Fibroblast of skin of left biceps (primary cell): ENCODE results near the gene ENTHD1.
A peak's percentile ranks its signal among the peaks of the same experiment; 100 is the strongest.
"Not testable (repeated sequence)": the region's sequence is repeated elsewhere in the genome, so short reads cannot be mapped to it uniquely, and the experiment has no call there.

Experiments used
- DNase-seq, 2 experiments: peaks; one replicate each; pipeline ENCODE4 v3.0.0-alpha.2; 2013; ENCODE audit warnings: low read depth in 2 of 2

The ENTHD1 gene

DNA sequence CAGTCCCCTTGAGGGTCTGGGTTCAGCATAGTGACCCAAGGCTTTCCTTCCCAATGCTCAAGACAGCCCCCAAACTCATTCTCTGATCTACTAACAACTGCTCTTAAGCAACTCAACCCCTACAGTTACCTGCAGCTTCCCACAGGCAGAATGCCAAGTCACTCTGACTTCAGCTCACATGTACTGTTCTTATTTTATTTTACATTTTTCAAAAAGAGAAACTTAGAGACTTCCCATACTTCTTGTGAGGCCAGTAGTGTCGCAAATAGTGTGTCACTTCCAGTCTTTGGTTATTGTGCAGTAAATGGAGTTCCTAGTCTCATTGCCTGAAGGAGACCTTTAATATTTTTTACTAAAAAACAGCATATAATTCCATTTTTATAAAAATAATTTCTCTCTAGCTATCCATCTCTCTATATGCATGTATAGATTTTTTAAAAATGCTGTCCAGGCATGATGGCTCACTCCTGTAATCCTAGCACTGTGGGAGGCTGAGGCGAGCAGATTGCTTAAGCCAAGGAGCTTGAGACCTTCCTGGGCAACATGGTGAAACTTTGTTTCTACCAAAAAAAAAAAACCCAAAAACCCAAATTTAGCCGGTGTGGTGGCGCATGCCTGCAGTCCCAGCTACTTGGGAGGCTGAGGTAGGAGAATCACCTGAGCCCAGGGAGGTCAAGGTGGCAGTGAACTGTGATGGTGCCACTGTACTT is 41.8 kb downstream of the ENTHD1 start:
- no peak for DNase-seq

DNA sequence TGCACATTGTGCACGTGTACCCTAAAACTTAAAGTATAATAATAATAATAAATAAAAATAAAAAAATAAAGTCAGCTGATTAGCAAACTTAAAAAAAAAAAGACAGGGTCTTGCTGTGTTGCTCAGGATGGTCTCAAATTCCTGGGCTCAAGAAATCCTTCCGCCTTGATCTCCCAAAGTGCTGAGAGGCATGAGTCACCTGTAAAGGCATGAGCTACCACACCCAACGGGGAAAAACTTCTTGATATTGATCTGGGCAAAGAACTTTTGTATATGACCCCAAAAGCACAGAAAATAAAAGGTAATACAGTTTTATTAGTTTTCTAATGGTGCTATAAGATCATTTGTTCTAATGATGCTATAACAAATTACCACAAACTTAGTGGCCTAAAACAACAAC is 46.1 kb downstream of the ENTHD1 start:
- DNase-seq, result no peak

DNA sequence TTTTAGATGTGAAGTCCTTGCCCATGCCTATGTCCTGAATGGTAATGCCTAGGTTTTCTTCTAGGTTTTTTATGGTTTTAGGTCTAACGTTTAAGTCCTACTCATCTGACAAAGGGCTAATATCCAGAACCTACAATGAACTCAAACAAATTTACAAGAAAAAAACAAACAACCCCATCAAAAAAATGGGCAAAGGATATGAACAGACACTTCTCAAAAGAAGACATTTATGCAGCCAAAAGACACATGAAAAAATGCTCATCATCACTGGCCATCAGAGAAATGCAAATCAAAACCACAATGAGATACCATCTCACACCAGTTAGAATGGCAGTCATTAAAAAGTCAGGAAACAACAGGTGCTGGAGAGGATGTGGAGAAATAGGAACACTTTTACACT is 47.0 kb downstream of the ENTHD1 start:
- not testable (repeated sequence) for DNase-seq

DNA sequence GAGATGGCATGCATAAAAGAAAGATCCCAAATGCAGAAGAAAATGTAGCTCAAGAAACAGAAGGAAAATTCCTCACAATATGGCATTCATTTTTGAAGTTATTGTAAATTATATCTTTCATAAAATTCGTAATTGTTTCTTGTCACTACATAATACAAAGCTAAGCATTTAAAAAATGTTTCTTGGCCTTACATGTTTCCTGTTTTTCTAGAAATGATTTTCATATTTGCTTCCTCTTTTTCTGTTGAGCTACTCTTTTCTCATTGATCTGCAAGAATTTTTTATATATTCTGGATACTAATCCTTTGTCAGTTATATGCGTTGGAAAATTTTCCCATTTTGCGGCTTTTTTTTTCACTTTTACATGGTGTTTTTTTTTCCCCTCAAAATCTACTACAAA is 48.0 kb downstream of the ENTHD1 start:
- no peak for DNase-seq

DNA sequence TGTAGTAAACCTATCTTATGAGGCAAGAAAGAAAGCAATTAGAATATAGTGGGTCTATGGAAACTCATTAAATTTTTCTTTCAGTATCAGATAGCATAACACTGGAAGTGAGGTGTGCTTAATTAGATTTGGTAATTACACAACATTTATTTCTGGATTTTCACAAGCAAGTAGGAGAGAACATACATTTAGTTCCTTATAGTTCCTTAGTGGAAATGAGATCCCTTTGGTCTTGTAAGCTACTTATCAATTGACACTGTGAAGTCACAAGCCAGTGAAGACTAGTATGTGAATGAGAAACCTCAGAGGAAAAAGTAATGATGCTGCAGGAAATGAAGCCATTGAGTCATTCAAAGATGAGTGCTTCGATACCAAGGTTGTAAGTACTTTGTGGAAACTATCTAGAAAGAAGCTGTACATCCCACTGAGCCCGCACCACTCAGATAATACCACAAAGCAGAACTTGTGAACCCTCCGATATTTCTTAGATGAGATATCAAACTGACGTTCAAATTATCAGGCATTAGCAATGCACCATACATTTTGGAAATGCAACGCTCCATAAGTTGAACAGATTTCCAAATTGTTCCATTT is 53.5 kb downstream of the ENTHD1 start:
- DNase-seq, result no peak

DNA sequence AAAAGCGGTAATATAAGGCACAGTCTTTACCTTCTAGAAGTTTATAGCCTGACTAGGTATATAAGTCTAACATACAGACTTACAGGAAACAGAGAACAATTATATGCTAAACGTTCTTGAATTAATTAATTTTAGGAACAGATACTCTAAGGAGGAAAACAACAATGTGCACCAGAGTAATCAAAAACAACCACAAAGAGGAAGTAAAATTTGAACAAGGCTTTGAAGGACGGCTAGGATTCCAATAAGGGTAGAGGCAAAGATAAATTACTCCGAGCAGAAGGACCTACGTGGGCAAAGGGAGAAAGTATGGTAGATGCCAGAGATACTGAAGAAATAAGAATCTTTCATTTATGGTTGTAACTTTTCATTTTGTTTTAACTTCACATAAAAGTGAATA is 54.4 kb downstream of the ENTHD1 start:
- no peak for DNase-seq

DNA sequence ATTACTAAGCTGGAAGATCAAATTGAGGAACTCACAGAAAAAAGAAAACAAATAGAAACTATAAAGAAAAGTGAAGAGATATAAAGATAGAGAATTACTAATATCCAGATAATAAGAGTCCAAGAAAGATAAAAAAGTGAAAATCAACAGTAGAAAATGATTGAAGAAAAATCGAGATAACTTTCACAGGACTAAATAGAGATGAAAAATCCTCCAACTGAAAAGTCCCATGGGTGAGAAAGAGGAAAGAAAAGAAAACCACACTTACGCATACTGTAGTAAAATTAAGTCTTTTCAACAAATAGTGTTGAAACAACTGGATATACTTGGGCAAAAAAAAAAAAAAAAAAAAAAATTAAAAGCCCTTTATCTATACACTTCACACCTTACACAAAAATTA is 60.0 kb downstream of the ENTHD1 start:
- no peak for DNase-seq

DNA sequence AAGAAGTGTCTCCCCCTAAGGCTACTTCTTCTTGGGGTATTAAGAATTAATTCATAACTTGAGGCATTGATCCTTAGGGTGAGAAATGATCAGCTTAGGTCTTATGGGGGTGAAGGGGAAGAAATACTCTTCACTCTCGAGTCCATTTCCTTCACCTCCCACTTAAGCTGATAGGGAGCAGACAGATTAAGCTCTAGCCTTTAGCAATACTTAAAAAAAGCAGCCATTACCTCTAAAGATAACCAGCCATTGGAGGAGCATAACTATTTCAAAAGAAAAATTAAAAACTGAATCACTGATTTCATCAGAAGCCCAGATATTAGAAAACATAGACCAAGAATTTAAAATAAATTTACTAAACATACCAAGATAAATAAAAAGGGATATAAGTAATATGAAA is 60.5 kb downstream of the ENTHD1 start:
- DNase-seq, result no peak

DNA sequence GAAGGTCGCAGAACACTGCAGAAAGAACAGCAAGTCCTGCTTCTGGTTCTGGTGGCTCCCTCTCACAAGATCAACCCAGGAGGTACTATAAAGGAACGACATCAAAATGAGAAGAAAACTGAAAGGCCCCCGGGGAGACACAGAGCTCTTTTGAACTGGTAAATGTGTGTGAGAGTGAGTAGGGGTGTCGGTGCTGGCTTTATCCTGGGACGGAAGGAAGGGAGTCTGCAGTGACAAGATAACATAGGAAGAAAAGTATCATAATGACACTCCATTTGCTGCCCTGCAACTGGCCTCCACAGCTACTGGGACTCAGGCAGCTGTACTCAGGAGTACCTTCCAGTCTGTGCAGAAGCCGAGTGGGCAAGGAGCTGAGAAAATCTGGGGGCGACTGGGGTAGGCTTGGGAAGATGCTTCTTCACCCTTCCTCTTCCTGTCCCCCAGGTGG is 60.9 kb downstream of the ENTHD1 start:
- no peak for DNase-seq

DNA sequence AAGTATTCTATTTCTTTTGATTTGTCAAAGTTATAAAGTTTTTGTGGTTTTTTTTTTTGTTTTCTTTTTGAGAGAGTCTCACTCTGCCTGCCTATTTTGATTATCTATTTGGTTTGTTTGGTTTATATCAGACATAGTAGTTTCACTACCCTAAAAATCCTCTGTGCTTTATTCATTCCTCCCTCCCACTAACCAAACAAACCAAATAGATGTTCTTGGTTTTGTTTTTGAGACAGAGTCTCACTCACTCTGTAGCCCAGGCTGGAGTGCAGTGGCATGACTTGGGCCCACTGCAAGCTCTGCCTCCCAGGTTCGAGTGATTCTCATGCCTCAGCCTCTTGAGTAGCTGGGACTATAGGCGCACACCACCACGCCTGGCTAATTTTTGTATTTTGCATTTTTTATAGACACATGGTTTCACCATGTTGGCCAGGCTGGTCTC is 67.9 kb downstream of the ENTHD1 start:
- DNase-seq, result no peak

DNA sequence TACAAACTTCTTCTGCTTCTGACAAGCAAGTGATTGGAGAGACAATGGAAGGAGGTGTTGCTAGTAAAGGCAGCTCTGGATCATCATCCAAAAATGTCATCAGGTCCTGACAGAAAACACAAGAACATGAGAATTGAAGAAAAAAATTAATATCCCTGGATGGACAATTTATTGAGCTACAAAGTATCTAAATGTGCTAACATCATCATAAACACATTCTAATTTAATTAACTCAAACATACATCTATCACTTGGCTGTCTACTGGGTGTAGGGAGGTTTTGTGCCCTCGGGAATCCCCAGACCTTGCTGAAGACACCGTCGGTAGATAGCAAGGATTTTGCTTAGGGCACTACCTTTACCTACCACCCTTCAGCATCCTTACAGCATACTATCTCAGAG is 72.6 kb downstream of the ENTHD1 start:
- no peak for DNase-seq

DNA sequence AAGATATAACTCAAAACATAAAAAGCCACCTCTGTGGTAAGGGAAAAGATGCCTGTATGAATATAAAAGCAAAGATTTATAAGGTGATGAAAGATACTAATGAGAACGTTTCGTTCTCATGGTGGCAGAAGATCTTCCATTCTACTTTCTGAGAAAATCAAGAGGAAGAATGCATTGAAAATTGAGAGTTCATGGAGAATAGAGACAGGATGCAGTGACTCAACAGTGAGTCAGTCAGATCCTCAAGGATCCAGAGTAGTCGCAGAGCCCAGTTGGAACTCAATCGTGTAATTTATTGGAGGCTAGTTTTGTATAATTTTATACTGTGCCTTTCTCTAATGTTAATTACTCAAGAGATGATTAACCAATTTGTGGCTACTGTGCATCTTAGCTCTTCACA is 73.3 kb downstream of the ENTHD1 start:
- peak; percentile 72 to 79 for DNase-seq

DNA sequence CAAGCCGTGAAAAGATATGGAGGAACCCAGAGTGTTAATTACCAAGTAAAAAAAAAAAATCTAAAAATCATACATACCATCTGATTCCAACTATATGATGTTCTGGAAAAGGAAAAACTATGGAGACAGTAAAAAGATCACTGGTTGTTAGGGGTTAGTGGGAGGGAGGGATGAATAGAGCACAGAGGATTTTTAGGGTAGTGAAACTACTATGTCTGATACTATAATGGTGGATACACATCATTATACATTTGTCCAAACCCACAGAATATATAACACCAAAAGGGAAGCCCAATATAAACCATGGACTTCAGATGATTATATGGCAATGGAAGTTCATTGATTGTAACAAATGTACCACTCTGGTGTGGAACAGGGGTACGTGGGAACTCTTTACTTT is 74.1 kb downstream of the ENTHD1 start:
- no peak for DNase-seq

DNA sequence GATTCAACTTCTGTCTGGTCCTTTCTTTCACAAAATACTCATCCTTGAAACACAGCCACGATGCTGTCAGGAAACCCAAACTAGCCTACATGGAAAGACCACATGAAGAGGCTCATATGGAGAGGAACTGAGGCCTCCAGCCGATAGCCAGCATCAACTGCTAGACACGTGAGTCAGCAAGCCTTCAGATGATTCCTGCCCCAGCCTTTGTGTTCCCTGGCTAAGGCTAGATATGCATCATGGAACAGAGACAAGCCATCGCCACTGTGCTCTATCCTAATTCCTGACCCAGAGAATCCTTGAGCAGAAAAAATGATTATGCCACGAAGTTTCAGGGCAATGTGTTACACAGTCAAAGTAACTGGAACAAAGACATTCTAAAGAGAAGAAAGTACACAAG is 75.5 kb downstream of the ENTHD1 start:
- peak; percentile 32 to 37 for DNase-seq

DNA sequence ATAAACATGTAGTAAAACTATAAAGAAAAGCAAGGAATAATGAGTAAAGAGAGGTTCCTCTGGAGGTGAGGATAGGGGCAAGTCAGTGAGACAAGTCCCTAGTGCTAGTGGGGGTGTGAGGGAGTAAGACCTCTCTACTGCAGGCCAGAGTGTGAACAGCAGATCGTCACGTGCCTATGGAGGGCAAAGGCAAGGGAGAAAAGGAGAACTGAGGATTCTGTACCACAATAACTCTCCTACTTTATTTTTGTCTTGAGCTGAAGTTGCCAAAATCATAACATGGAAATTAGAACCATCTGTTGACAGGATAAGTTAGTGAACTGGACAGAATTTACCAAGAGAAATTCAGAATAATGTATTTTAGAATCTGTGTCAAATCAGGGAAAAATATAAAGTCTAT is 77.6 kb downstream of the ENTHD1 start:
- DNase-seq, result no peak

DNA sequence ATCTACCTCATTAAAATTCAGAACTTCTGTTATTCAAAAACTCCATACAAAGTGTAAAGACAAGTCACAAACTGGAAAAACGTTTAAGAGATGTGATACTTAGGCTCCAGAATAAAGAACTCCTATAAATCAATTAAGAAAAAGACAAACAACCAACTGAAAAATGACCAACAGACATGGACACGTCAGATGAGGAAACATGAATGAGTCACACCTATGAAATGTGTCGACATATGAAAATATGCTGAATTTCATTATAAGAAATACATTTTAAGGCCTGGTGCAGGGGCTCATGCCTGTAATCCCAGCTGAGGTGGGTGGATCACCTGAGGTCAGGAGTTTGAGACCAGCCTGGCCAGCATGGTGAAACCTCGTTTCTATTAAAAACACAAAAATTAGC is 78.7 kb downstream of the ENTHD1 start:
- DNase-seq, result no peak

DNA sequence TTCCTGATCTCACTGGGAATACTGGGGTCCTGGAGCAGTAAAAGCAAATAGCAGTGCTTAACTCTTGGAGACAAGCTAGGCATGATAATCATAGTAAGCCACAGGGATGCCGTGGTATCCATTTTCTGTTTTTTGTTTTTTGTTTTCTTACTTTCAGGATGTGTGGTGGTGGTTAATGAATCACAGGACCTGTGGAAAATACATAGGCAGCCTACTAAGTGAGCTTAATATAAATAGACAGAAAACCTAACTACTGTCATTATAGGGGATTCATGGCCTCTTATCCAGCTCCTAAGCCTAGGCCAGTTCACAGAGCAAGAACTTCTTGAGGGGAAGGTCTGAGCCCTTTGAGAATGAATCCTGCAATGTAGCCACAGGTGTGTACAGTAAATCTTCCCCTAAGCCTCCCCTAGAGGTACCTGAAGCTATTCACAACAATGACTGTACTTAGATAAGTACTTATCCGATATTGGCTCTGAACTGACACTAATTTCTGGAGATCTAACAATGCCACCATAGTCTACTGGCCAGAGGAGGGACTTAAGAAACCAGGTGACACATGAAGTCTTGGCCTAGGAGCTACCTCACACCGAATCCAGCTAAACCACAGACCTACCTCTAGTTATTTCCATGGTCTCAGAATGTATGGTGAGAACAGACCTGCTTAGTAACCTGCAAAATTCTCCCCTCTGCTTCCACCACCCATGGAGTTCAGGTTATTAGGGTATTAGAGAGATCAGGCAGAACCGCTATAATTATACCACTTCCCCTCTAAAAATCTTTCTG is 83.6 kb downstream of the ENTHD1 start:
- DNase-seq, result no peak

DNA sequence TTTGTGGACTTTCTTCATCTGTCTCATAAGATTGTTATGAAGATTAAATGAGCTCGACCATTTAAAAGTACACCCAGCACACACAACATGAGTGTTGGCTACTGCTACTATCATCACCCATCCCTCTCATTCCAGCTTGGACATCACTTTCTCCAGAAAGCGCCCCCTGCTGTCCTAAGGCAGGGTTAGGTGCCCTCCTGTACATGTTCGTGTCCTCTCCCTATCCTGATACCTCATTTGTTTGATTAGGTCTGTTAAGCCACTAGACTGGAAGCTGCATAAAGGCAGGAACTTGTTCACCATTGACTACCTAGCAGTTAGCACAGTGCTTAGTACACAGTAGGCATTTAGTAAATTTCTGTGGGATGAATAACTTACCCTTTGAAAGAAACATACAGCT is 85.5 kb downstream of the ENTHD1 start:
- DNase-seq, result no peak

DNA sequence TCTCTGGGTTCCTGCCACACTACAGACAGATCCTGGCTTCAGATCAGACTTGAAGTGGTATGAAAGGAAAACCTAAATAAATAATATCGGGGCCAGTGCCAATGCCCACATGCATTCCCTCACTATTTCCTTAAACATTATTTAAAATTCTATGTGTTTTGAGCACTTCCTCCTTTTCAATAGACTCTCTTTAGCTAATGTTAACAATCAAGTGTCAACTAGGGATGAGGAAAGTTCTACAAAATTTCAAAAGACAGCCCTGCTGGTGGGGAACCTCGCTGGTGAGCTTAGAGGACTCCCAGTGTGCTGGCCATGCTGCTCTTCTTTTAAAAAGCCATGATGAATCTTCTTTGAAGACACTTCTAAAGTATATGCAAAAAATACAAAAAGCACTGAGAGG is 87.5 kb downstream of the ENTHD1 start:
- DNase-seq, result no peak

DNA sequence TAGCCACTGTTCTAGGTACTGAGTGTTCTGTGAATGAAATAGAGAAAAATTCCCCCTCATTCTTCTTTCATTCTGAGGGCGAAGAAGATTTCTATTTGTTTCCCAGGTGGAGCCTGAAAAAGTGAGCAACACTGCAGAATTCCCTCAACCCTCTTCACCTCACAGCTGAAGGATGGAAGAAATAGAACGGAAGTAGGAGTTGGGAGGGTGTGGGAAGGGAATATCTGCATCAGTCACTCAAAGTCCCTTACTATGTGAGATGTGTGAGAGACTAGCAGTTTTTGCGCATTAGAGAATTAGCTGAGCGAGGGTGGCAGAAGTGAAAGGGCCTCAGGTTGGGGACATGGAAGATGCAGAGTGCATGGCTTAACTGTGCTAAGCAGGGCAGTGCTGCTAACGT is 88.4 kb downstream of the ENTHD1 start:
- no peak for DNase-seq

DNA sequence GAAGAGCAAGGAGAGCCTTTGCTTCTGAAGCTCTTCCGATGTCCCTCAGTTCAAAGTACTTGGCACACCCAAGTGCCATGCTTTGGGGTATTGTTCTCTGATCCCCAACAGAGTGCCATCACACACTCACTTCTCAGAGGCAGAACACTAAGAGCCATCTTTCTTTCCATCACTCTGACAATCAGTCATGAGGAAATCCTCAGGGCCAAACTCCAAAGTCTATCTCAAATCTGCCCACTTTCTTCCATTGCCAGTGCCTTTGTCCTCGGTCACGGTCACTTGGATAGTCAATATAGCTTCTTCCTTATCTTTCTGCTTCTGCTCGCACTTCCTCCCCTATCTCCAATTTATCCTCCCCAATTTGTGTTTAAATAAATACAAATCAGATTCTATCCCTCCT is 90.9 kb downstream of the ENTHD1 start:
- no peak for DNase-seq

DNA sequence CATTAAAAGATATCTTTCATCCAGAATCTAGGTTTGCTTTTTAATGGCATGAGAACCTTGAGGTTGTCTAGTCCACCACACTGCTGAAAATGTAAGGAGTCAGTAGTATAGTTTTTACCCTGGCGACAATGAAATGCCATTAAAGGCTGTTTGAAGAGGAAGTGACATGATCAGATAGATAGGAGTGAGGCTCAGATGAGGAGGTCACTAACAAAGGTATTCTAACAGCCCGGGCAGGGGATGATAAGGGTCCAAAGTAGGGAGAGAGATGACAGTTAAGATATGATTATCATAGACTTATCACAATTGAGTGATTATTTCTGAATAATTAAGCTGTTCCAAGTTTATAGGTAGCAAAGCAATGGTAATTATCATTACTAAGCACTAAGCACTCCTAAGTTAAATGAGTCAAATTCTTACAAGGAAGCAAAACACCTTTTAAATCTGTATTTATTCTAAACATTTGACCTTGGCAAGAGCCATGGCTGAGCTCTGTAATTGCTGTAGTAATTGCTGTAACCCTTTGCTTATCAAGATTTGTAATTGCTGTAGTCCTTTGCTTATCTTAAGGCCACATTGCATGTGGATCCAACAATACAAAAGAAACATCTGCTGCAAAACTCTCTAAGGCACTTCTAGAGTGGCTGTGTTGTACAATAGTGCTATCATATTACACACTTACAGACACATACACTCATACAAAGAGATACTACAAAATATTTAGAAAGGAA is 92.6 kb downstream of the ENTHD1 start:
- DNase-seq, result no peak
